HG03520 (cell line): ENCODE data around the gene CLDN3.
"Not testable (repeated sequence)": the region's sequence is repeated elsewhere in the genome, so short reads cannot be mapped to it uniquely, and the experiment has no call there.

Source experiments
- ATAC-seq: cut with Tn5 transposase; IDR thresholded peaks from one replicate; pipeline ENCODE4 v1.9.1; 2021; ENCODE audit warnings: mild to moderate bottlenecking, moderate library complexity; ENCODE audit not compliant: unreplicated experiment

CLDN3 gene, protein sequence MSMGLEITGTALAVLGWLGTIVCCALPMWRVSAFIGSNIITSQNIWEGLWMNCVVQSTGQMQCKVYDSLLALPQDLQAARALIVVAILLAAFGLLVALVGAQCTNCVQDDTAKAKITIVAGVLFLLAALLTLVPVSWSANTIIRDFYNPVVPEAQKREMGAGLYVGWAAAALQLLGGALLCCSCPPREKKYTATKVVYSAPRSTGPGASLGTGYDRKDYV

DNA sequence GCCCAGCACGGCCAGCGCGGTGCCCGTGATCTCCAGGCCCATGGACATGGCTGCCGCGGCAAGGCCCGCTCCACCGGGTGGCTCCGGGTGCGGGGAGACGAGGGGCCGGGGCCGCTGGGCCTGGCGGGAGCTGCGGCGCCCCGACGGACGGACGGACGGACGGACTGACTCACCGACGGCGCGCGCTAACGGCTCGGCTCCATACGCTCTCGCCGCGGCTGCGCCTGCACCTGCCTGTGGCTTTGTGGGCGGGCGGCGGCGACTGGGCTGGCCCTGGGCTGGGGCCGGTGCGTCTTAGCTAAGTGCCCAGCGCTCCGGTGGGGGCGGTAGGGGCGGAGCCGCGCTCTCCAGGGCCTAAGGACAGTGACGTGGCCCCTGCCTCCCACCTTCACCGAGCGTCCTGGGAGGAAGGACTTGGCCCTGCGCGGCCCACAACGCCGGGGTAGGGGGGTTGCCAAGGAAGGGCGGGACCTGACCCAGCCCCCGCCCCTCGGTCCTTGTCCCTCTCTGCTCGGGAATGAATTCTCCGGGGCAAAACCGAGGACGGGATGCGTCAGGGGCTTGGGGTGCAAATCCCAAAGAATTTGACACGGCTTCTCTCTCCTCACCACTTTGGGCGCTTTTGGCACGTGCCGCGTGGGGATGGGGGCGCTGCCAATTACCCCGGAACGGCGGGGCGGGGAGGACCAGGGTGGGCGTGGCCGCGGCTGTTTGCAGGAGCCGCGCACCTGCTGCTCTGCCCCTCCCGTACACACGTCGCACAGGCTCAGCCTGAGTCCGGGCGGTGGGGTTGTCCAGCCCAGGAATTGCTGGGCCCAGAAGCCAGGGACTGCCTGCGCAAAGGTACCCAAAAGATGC is at the start of gene CLDN3:
Gene CLDN3 (minus strand): TSS at position 269 of the 858 bp plus-strand sequence. CDS start 221 bp downstream, at position 48.
- ATAC-seq: no peak

DNA sequence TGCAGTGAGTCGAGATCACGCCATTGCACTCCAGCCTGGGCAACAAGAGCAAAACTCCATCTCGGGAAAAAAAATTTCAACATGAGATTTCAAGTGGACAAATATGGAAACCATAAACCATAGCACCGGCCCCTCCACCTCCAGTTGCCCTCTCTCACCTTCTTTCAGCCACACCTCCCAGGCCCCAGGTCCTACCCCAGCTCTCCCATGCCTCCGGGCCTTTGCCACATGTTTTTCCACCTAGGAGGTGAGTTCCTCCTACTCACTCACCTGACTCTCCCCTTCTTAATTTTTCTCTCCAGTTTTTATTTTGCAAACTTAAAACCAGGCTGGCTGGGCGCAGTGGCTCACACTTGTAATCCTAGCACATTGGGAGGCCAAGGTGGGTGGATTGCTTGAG is 47.1 kb upstream of the CLDN3 start:
- no peak for ATAC-seq

DNA sequence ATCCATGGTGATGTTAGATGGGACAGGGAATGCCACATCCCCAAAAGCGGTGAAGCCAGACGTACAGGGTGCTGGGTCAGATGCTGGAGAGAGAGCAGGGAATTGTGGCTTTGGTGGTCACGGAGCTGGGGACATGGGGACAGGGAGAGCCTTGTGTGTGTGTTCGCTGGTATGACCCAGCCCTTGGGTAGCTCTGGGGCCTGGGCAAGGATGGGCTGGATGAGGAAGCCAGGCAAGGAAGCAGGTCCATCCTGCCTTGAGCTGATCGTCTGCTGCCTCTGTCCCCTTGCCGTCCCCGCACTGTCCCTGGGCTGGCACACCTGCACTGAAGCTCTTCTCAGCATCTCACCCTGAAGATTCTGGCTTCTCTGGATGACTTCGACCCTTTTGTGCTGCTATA is 45.4 kb upstream of the CLDN3 start:
- no peak for ATAC-seq

DNA sequence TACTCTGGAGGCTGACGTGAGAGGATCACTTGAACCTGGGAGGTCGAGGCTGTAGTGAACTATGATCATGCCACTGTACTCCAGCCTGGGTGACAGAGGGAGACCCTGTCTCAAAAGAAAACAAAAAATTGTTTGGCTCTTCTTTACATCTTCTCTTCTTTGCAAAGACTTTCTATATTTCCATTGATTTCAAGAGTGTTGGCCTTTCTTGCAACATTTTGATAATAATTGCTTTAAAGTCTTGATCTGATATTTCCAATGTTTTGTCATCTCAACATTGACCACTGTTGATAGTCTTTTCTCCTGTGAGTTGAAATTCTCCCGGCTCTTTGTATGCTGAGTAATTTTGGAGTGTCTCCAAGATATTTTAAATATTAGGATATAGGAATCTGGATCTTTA is 42.9 kb upstream of the CLDN3 start:
- ATAC-seq: no peak

DNA sequence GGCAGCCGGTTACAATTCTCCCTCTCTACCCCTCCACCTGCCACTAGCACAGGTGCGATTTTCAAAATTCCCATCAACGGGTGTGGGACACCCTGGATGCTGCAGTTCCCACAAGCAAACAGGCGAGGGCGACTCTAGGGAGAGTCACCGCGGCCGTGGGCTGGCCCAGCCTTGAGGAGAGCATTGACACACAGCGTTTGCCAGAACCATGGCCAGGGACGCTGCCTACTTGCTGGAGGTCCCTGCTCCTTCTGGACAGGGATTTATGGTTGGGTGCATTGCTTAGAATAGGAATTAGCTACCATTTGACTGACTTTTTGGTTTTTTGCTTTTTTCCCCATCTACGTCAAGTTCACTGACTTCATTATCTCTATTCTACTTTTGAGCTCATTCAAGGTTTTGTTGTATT is 41.7 kb upstream of the CLDN3 start:
- ATAC-seq: no peak

DNA sequence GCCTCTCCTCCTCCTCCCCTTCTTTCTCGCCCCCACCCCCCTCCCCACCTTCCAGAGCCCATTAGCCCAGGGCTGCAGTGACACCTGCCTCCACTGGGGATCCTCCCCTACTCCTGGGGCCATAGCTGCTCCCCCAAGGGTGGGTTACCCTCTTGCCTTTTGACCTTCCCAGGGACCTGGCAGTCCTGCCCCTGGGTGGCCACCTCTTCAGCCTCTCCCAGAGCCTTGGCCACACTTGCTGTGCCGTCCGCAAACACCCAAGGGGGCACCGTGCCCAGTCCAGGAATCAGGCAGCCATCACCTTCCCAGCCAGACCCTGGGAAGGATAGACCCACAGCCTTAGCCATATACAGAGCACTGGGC is 40.9 kb upstream of the CLDN3 start:
- no peak for ATAC-seq

DNA sequence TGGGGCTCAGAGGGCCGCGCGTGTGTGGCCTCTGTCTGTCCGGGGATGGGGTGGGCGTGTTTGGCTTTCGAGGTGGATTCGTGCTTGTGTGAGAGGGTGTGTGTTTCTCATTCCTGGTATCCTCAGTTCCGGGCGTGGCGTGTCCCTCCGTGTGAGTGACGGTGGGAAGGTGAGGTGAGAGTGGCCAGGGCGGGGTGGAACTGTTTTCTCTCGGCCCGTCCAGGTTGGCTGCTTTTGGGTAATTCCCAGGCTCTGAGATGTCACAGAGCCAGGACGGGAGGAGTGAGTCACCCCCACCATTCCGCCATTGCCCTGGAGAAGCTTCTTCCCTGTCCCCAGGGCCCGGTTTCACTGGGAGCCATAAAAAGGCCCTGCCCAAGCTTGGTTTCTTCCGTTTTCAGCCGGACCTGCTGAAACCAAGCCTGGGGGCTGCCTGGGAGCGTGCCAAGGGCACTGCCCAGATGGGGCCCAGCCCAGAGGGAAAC is 39.4 kb upstream of the CLDN3 start:
- ATAC-seq: no peak

DNA sequence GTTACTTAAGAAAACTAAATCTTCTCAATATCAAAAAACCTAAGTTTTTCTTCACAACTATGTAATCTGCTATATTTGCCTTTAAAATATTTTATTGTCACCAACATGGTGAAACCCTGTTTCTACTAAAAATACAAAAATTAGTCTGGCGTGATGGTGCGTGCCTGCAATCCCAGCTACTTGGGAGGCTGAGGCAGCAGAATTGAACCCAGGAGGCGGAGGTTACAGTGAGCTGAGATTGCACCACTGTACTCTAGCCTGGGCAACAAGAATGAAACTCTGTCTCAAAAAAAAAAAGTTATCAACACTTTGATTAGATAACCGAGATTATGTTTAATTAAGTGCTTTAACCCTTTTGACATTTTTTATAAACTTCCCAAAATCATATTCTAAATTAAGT is 32.4 kb upstream of the CLDN3 start:
- ATAC-seq: no peak

DNA sequence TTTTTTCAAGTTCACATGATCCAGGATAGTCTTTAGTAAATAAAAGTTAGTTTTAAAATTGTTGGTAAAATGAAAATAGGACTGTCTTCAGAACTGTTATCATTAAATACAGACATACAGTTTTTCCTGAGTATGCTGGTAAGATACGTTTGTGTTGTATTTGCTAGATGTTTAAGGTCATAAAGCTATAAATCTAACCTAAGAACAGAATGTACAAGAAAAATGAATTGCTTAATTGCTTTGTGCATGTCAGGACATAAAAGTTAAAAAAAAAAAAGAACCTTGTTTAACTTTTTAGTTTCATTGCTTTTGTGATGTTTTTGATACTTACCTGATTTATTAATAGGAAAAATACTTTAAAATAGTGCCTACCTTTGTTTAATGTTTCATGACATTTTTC is 31.5 kb upstream of the CLDN3 start:
- ATAC-seq: no peak

DNA sequence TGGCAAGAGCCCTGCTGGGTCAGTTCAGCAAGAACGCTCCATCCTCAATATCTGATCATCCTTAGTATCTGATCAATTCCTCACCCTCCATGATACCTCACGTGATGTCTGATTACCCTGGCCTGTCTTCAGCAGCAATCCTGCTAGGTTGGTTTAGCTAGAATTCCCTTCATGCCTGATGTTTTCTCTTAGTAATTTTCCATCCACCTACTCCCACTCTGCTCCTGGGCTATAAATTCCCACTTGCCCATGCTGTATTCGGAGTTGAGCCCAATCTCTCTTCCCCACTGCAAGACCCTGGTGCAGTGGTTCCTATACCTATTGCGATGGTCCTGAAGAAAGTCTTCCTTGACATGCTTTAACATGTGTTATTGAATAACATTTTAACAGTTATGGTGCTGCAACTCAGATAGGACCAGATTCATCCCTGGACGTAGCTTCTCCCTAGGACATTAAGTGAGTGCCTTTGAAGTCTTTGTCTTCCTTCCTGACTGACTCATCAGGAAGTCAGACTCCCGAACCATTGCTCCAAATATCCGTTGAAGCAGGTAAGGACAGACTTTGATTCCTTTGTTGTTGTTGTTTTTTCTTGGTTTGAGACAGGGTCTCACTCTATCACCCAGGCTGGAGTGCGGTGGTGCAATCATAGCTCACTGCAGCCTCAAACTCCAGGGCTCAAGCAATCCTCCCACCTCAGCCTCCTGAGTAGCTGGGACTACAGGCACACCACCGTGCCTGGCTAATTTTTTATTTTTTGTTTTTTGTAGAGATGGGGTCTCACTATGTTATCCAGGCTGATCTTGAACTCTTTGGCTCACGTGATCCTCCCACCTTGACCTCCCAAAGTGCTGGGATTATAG is 29.4 kb upstream of the CLDN3 start:
- no peak for ATAC-seq

DNA sequence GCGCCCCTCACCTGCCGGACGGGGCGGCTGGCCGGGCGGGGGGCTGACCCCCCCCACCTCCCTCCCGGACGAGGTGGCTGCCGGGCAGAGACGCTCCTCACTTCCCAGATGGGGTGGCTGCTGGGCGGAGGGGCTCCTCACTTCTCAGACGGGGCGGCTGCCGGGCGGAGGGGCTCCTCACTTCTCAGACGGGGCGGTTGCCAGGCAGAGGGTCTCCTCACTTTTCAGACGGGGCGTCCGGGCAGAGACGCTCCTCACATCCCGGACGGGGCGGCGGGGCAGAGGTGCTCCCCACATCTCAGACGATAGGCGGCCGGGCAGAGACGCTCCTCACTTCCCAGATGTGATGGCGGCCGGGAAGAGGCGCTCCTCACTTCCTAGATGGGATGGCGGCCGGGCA is 27.1 kb upstream of the CLDN3 start:
- ATAC-seq: not testable (repeated sequence)

DNA sequence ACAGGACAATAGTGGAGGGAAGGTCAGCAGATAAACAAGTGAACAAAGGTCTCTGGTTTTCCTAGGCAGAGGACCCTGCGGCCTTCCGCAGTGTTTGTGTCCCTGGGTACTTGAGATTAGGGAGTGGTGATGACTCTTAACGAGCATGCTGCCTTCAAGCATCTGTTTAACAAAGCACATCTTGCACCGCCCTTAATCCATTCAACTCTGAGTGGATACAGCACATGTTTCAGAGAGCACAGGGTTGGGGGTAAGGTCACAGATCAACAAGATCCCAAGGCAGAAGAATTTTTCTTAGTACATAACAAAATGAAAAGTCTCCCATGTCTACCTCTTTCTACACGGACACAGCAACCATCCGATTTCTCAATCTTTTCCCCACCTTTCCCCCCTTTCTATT is 26.6 kb upstream of the CLDN3 start:
- not testable (repeated sequence) for ATAC-seq

DNA sequence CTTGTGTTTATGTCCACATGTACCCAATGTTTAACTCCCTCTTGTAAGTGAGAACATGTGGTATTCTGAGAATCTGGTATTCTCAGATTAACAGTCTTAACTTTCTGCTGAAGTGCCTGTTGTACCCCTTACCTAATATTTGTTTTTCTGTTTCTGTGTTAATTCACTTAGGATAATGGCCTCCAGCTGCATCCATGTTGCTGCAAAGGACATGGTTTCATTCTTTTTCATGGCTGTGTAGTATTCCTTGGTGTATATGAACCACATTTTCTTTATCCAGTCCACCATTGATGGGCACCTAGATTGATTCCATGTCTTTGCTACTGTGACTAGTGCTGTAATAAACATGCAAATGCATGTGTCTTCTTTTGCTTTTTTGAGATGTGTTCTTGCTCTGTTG is 25.1 kb upstream of the CLDN3 start:
- not testable (repeated sequence) for ATAC-seq

DNA sequence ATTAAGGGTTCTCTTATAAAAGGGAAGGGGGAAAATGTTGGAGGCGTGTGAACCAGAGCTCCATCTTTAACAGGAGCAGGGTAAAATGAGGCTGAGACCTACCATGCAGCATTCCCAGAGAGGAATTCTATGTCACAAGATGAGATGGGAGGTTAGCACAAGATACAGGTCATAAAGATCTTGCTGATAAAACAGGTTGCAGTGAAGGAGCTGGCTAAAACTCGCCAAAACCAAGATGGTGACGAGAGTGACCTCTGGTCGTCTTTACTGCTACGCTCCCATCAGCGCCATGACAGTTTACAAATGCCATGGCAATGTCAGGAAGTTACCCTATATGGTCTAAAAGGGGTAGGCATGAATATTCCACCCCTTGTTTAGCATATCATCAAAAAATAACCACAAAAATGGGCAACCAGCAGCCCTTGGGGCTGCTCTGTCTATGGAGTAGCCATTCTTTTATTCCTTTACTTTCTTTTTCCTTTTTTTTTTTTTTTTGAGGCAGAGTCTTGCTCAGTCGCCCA is 21.2 kb upstream of the CLDN3 start:
- not testable (repeated sequence) for ATAC-seq

DNA sequence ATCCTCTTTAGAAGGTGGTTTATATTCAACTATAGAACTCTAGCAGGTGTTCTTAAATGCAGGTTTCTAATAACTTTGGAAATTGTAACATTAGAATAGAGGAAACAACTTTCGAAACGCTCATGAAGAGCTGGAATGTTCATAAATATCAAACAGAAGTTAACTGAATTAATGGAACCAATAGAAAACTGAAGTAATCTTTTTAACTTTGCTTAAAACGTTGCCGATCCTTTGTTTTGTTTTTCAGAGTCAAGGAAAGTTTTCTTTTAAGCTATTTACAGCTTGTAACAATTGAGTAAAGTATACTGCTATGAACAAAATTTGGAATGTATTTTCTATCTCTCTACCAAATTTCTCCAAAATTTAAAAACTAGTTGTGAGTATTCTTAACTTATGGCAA is 19.0 kb upstream of the CLDN3 start:
- ATAC-seq: no peak

DNA sequence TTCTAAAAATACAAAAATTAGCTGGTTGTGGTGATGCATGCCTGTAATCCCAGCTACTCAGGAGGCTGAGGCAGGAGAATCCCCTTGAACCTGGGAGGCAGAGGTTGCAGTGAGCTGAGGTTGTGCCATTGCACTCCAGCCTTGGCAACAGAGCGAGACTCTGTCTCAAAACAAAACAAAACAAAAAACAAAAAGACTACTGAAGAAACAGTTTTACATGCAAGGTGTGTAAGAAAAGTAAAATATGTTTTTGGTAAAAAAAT is 17.6 kb upstream of the CLDN3 start:
- not testable (repeated sequence) for ATAC-seq

DNA sequence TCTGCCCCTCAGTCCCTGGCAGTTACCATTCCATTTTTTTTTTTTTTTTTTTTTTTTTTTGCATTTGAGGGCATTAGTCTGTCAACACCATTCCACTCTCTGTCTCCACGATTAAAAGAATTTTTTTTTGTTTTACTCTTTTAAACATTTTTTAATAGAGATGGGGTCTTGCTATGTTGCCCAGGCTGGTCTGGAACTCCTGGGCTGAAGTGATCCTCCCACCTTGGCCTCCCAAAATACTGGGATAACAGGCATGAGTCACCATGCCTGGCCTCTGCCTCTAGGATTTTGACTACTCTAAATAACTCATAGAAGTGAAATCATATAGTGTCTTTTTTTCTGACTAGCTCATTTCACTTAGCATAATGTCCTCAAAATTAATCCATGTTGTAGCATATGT is 16.5 kb upstream of the CLDN3 start:
- ATAC-seq: no peak

DNA sequence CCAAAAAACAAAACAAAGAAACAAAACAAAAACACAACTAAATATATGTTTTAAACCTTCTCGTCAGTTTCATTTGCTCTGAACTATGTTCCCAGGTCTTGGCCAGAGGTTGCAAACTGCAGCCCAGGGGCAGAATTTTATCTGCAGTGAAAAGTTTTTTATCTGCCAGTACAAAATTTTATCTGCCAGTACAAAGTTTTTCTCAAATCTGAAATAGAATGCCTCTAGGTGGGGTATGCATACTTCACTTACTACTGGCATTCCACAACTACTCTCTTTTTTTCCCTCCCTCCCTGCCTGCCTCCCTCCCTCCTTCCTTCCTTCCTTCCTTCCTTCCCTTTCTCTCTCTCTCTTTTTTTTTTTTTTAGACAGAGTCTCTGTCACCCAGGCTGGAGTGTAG is 9.4 kb upstream of the CLDN3 start:
- no peak for ATAC-seq

DNA sequence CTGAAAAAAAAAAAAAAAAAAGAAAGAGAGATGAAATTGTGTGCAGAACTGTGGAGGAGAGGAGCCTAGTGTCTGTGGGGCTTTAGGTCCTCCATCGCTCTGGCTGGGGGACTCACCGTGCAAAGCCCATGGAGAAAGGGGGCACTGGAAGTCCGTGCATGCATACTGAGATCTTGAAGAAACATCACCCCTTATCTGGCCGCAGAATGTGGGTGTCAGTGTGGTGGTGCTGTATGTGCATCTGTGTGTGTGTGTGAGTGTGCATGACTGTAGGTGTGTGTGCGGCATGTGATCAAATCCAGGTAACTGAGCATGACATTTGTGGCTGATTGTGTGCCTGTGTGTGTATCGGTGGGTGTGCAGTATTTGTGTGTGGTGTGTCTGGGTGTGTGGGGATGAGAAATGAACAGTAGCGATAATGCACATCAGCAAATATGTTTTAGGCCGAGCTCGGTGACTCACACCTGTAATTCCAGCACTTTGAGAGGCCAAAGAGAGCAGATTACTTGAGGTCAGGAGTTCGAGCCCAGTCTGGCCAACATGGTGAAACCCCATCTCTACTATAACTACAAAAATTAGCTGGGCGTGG is 8.8 kb upstream of the CLDN3 start:
- no peak for ATAC-seq

DNA sequence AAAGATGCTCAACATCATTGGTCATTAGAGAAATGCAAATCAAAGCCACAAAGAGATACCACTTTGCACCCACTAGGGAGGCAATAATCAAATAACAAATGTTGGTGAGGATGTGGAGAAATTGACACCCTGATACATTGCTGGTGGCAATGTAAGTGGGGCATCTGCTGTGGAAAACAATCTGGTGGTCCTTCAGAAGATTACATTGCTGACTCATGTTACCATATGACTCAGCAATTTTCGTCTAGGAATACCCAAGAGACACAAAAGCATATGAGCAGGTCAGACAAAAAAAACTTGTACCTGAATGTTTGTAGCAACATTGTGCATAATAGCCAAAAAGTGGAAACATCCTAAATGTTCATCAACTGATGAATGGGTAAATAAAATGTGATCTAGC is 4.9 kb upstream of the CLDN3 start:
- no peak for ATAC-seq
